Activated CD8-positive, alpha-beta memory T cell treated with anti-CD3 and anti-CD28 coated beads, Interleukin-2, amount 10 ng/mL, durations not matched to agents 7 days and 5 days (primary cell): ENCODE results near the gene EXOC4. TPM values are rescaled to one million over a fixed set of nuclear protein-coding genes. Genes with fewer than 3 reads are reported as not detected.
"Not testable (repeated sequence)": the region's sequence is repeated elsewhere in the genome, so short reads cannot be mapped to it uniquely, and the experiment has no call there.

Experiments used
- ATAC-seq: fragments of 150-1000 bp; cut with Tn5 transposase; one replicate; pipeline ENCODE4 v1.10.0; 2021; ENCODE audit warnings: moderate library complexity
- CTCF ChIA-PET: fragments of 350-600 bp; sonication (Branson Sonifier 250); formaldehyde crosslinking; loops from one replicate; lab custom pipeline; 2021; ENCODE audit warnings: antibody characterized with exemption; lab: Charles Lee
- DNase-seq: peaks from one replicate; pipeline ENCODE4 v3.0.0-alpha.2; 2020
- H3K27ac Mint-ChIP-seq: one replicate; pipeline ENCODE4 v1.8.0; 2021; ENCODE audit warnings: mild to moderate bottlenecking, mixed read lengths
- H3K27me3 Mint-ChIP-seq: one replicate; pipeline ENCODE4 v1.8.0; 2021; ENCODE audit warnings: mixed read lengths
- H3K36me3 Mint-ChIP-seq: one replicate; pipeline ENCODE4 v1.8.0; 2021; ENCODE audit warnings: mild to moderate bottlenecking, mixed read lengths
- H3K4me1 Mint-ChIP-seq: one replicate; pipeline ENCODE4 v1.8.0; 2021; ENCODE audit warnings: mixed read lengths
- H3K4me3 Mint-ChIP-seq: one replicate; pipeline ENCODE4 v1.8.0; 2021; ENCODE audit warnings: mild to moderate bottlenecking, moderate library complexity, mixed read lengths
- H3K9me3 Mint-ChIP-seq: one replicate; pipeline ENCODE4 v1.8.0; 2022; ENCODE audit warnings: low read depth, mixed read lengths
- total RNA-seq, 2 experiments: library from RNA; stranded (reverse); gene quantifications; one replicate each; pipeline ENCODE4 v1.2.3, GENCODE V29; 2021

The EXOC4 gene
- total RNA-seq, 2 experiments from 2014 or later: 68.6 to 88.3 TPM

DNA sequence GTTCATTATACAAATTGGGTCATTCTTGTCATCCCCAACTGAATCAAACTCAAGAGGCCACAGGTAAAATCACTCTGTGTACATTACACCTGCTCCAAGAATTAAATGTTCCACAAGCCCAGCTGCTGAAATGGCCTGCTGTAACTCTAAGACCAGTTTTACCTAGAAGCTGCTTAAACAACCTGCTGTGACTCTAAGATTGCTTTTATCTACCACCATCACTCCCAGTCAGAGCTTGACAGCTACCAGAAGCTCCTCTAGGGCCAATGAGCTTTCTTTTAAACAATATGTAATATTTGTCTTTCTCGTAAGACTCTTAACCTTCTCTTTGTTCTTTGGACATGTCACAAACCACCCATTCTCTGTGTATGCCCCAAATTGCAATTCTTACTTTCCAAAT, 732.4 kb downstream of the EXOC4 start:
- Mint-ChIP-seq H3K36me3 (no peaks in the 10 kb centered on the region), H3K27me3 (no peaks in the 10 kb centered on the region), H3K4me1 (no peaks in the 10 kb centered on the region), H3K4me3 (no peak overlapping the region), H3K27ac (no peak overlapping the region), H3K9me3 (peaks cover 2% of the 10 kb centered on the region)
- ATAC-seq (no peak), DNase-seq (no peak)
- CTCF ChIA-PET: no interaction called here

DNA sequence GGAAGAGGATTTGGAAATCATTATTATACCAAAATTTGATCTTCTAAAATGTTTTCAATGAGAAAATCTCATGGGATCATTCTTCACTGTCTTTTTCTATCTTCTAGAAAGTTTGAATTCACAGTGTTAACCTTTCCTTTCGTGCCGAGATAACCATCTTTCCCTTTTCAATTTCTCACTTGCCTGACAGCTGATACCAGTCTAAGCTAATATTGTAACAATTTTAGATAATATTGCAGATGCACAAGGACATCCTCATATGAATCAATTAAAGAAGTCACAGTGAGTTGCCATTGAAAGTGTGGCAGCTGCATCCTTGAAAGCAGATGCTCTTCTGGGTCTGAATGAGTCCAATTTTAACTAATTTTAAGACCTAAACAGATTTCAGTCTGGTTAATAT, 734.7 kb downstream of the EXOC4 start:
- Mint-ChIP-seq H3K27ac (no peak overlapping the region), H3K27me3 (no peaks in the 10 kb centered on the region), H3K9me3 (no peaks in the 10 kb centered on the region), H3K4me1 (no peaks in the 10 kb centered on the region), H3K36me3 (no peaks in the 10 kb centered on the region), H3K4me3 (no peak overlapping the region)
- no peak for DNase-seq
- ATAC-seq: no peak
- CTCF ChIA-PET: interaction anchor here (0.6 kb wide), 2 partner anchors 433 to 821 kb away, joined by 3 read pairs; no protein-coding TSS in a partner anchor

DNA sequence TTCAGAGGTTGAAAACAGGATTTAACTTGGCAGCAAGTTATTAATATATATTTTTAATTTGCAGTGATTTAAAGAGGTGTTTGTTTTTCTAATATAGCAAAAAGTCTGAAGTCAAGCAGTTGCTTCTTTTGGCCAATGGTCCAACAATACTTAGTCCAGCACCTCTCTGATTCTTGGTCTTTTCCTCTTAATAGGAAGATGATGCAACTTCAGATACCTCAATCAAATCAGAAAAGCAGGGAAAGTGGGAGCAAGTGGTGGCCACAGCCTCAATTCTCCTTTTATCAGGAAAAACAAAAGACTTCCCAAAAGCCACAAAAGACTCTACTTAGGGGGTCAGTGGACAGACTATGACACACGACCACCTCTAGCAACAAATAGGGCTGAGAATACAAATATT, 740.7 kb downstream of the EXOC4 start:
- Mint-ChIP-seq H3K27me3 (no peaks in the 10 kb centered on the region), H3K36me3 (peaks cover 2% of the 10 kb centered on the region), H3K4me1 (no peaks in the 10 kb centered on the region), H3K4me3 (no peak overlapping the region), H3K9me3 (no peaks in the 10 kb centered on the region), H3K27ac (no peak overlapping the region)
- CTCF ChIA-PET: no interaction called here
- no peak for ATAC-seq
- no peak for DNase-seq

DNA sequence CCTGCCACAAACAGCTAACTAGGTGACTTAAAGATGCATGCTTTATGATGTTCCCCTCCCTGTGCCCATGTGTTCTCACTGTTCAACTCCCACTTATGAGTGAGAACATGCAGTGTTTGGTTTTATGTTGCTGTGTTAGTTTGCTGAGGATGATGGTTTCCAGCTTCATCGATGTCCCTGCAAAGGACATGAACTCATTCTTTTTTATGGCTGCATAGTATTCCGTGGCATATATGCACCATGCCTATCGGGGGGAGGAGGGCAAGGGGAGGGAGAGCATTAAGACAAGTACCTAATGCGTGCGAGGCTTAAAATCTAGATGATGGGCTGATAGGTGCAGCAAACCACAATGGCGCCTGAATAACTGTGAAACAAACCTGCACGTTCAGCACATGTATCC, 741.2 kb downstream of the EXOC4 start:
- H3K27ac Mint-ChIP-seq, H3K9me3 Mint-ChIP-seq, H3K27me3 Mint-ChIP-seq, H3K4me1 Mint-ChIP-seq, ATAC-seq, H3K4me3 Mint-ChIP-seq, DNase-seq, H3K36me3 Mint-ChIP-seq, CTCF ChIA-PET: not testable (repeated sequence)

DNA sequence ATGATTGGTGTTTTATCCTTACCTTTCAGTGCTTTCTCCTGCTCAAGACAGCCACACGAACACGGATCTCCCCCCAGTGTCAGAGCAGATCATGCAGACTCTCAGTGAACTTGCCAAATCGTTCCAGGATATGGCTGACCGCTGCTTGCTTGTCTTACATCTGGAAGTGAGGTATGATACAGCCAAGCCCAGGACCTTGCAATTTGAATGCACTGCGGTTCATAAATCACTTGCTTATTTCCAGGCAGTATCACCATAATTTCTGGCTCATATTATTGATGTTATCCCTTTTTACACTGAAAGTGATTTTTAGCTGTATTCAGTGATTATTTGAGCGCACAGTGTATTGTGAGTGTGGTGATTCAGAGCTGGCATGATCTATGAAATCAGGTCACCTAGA, 744.6 kb downstream of the EXOC4 start:
- H3K27ac Mint-ChIP-seq: no peak overlapping the region
- no peak for ATAC-seq
- no peak for DNase-seq
- H3K4me3 Mint-ChIP-seq: no peak overlapping the region
- peaks cover 6% of the 10 kb centered on the region for H3K36me3 Mint-ChIP-seq
- no peaks in the 10 kb centered on the region for H3K27me3 Mint-ChIP-seq
- H3K4me1 Mint-ChIP-seq: no peaks in the 10 kb centered on the region
- no peaks in the 10 kb centered on the region for H3K9me3 Mint-ChIP-seq
- CTCF ChIA-PET: no interaction called here

DNA sequence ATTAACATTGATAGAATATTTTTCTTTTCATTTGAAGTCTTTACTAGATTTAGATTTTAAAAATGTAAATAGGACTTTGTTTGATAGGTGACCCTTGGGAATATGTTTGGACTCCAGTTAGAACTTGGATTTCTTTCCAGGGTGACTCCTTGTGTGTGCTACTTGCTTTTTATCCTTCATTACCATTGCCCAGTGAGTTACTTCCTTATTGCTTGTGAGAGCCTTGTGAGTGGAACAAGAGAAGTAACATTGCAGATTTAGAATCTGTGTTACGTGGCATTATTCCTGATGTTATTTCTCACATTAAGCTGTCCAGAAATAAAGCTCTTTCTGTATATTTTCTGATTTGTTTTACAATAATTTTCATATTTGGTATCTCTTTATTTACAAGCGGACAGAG, 746.3 kb downstream of the EXOC4 start:
- CTCF ChIA-PET: no interaction called here
- H3K36me3 Mint-ChIP-seq: peaks cover 5% of the 10 kb centered on the region
- no peak for ATAC-seq
- H3K9me3 Mint-ChIP-seq: no peaks in the 10 kb centered on the region
- no peak for DNase-seq
- no peak overlapping the region for H3K27ac Mint-ChIP-seq
- H3K27me3 Mint-ChIP-seq: no peaks in the 10 kb centered on the region
- no peak overlapping the region for H3K4me3 Mint-ChIP-seq
- H3K4me1 Mint-ChIP-seq: no peaks in the 10 kb centered on the region

DNA sequence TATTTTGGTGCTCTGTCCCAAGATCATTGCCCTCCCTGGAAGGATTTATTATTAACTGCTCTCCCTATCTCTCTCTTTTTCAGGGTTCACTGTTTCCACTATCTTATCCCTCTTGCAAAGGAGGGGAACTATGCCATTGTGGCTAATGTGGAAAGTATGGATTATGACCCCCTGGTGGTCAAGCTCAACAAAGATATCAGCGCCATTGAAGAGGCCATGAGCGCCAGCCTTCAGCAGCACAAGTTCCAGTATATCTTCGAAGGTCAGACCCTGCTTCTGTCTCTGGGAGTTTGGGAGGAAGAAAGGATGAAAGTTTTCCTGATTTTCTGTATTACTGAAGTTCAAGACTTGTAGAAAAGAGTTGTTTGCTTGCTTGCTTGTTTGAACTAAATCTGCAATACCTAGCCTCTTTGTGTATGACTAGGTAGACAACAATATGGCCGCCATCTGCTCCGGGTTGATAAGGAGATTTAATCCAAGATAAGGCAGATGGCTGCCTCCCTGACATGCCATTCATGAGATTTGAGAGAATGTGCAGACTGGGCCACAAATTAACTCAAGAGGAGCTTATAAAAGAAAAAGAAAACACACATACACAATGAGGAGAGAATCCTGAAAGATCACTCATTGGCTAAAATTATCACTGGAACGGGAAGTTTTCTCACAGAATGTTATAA, 752.1 kb downstream of the EXOC4 start:
- no peaks in the 10 kb centered on the region for H3K4me1 Mint-ChIP-seq
- no peaks in the 10 kb centered on the region for H3K27me3 Mint-ChIP-seq
- DNase-seq: no peak
- H3K36me3 Mint-ChIP-seq: peaks cover 3% of the 10 kb centered on the region
- ATAC-seq: no peak
- H3K9me3 Mint-ChIP-seq: no peaks in the 10 kb centered on the region
- no peak overlapping the region for H3K27ac Mint-ChIP-seq
- CTCF ChIA-PET: no interaction called here
- no peak overlapping the region for H3K4me3 Mint-ChIP-seq

DNA sequence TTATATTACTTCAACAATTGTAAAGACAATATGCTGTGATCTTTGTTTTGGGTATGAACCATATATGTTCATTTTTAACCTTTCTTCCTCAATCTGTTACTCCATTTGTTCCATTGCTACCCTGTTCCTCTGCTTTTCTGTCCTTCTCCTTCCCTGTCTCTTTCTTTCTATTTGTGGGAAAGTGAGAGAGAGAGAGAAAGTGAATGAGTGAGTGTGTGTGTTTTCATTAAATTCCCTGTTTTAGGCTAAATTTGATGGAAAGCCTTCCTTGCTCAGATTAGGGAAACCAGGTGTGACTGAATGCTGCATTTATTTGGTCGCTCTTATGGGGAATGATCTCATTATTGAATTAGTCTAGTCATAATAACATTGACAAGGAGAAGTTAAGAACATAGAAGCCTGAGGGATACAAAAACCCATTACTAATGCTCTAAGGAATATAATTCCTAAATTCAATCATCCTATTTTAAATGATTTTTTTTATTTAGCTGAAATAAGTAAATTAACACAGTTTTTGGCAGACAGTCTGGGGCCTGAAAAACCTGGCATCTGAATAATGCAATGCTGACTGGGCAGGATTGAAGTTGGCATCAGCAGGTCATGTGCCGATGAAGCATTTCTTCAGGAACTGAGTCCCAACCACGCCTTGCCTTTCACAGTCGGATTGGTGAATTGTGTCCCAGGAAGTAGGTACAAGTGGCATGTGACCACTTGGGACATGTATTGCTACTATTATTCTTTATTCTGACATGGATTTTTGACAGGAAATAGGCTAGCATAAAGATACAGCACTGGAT, 756.6 kb downstream of the EXOC4 start:
- ATAC-seq (no peak), DNase-seq (no peak)
- Mint-ChIP-seq H3K4me3 (no peak overlapping the region), H3K36me3 (peaks cover 7% of the 10 kb centered on the region), H3K27me3 (no peaks in the 10 kb centered on the region), H3K27ac (no peak overlapping the region), H3K9me3 (no peaks in the 10 kb centered on the region), H3K4me1 (no peaks in the 10 kb centered on the region)
- CTCF ChIA-PET: no interaction called here

DNA sequence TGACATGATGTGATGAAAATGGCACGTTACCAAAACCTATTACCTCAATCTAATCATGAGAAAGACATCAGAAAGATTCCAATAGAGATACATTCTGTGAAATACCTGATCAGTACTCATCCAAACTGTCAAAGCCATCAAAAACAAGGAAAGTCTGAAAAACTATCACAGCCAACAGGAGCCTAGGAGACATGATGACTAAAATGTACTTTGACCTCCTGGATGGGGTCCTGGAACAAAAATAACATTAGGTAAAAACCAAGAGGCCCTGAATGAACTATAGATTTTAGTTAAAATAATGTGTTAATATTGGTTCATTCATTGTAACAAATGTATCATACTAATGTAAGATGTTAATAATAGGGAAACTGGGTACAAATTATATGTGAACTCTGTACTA, 760.4 kb downstream of the EXOC4 start:
- Mint-ChIP-seq H3K27ac (no peak overlapping the region), H3K9me3 (no peaks in the 10 kb centered on the region), H3K4me3 (no peak overlapping the region), H3K36me3 (peaks cover 4% of the 10 kb centered on the region), H3K4me1 (peaks cover 5% of the 10 kb centered on the region), H3K27me3 (no peaks in the 10 kb centered on the region)
- CTCF ChIA-PET: no interaction called here
- DNase-seq: no peak
- no peak for ATAC-seq

DNA sequence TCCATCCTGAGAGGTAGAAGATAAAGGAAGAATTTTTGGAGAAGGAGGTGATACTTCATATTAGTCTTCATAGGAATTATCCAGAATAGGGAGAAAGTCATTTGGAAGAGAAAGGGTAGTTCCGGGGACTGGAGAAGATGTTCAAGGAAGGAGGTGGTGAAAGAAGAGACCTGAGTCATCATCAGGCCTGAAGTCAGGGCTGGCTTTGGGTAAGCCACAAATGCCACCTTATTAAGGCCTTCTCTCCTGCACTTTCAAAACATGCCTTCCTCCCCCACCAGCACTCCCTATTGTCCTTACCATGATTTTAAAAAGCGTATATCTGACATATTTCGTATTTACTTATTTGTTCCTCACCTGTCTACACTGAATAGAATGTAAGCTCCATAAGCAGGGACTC, 762.1 kb downstream of the EXOC4 start:
- Mint-ChIP-seq H3K4me3 (no peak overlapping the region), H3K27ac (no peak overlapping the region), H3K9me3 (no peaks in the 10 kb centered on the region), H3K36me3 (peaks cover 4% of the 10 kb centered on the region), H3K27me3 (no peaks in the 10 kb centered on the region), H3K4me1 (peaks cover 5% of the 10 kb centered on the region)
- CTCF ChIA-PET: interaction anchor here (1.5 kb wide), 1 partner anchor 126 kb away, joined by 3 read pairs; no protein-coding TSS in a partner anchor
- ATAC-seq (no peak), DNase-seq (no peak)

DNA sequence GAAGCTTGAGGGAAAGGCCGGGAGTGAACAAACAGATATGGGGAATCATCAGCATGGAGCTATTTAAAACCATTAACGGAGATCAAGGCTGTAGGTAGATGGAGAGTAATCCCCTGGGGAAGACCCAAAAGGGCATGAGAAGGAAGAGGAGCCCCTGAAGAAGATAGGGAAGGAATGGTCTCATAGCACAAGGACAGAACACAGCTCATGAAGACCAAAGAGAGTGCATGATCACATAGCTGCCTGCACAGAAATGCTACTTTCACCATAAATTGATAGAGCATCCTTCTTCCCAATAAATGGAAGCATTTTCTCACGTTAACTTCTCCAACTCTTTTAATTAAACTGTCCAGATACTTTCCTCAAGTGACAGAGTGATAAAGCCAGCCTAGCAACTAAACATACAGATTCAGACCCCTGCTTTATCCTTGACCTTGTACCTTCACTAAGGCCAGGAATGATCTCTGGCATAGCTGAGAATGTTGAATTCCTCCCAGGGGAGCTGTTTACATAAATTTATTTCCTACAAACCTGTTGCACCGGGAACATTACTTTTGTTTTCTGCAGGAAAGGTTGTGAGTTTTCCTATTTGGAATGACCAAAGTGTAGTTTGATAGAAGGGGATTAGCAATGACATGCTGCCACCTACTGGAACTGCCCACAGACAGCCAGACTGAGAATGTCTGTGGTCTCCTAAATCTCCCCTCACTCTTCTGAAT, 763.5 kb downstream of the EXOC4 start:
- no peaks in the 10 kb centered on the region for H3K36me3 Mint-ChIP-seq
- CTCF ChIA-PET: interaction anchor here (1.0 to 1.1 kb wide), 2 partner anchors 9 to 15 kb away, joined by 3 to 4 read pairs; no protein-coding TSS in a partner anchor
- H3K4me3 Mint-ChIP-seq: no peak overlapping the region
- ATAC-seq: no peak
- H3K27me3 Mint-ChIP-seq: no peaks in the 10 kb centered on the region
- DNase-seq: no peak
- no peaks in the 10 kb centered on the region for H3K9me3 Mint-ChIP-seq
- H3K4me1 Mint-ChIP-seq: peaks cover 5% of the 10 kb centered on the region
- no peak overlapping the region for H3K27ac Mint-ChIP-seq

DNA sequence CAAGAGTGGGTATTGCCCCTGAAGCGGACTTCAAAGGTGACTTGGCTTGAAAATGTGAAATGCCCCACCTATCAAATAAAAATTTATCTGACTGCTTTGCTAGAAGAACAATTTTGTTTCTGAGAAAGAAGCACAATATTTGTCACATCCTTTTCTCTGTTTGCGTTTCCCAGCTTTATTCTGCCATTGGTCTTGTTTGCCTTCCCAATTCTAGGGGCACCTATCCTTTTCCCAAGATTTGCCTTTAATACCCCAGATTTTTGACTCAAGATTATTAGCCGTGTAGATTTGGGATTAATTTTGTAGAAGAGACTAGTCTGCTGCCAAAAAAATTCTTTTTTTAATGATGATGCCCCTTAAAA, 764.0 kb downstream of the EXOC4 start:
- Mint-ChIP-seq H3K36me3 (no peaks in the 10 kb centered on the region), H3K4me3 (no peak overlapping the region), H3K27me3 (no peaks in the 10 kb centered on the region), H3K27ac (no peak overlapping the region), H3K9me3 (no peaks in the 10 kb centered on the region), H3K4me1 (peaks cover 5% of the 10 kb centered on the region)
- no peak for DNase-seq
- no peak for ATAC-seq
- CTCF ChIA-PET: no interaction called here

DNA sequence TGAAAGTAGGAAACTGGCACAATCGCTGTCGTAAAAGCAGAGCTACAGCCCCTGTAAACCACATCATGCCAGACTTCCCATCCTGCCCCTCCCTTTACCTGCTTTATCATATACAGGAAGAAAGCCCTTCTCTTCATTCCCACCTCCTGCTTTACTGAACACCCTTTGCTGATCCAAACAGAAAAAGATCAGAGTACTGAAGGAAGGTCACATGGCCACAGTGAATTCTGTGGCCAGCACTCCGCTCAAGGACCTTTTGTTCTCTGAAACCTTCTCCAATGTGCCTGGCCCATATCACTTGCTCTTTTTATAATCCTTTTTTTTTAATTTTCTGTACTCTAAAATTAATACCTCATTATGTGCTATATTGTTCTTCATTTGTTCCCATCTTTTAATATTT, 765.4 kb downstream of the EXOC4 start:
- Mint-ChIP-seq H3K36me3 (no peaks in the 10 kb centered on the region), H3K9me3 (no peaks in the 10 kb centered on the region), H3K27me3 (no peaks in the 10 kb centered on the region), H3K4me3 (no peak overlapping the region), H3K4me1 (peaks cover 5% of the 10 kb centered on the region), H3K27ac (no peak overlapping the region)
- DNase-seq: no peak
- ATAC-seq: no peak
- CTCF ChIA-PET: no interaction called here

DNA sequence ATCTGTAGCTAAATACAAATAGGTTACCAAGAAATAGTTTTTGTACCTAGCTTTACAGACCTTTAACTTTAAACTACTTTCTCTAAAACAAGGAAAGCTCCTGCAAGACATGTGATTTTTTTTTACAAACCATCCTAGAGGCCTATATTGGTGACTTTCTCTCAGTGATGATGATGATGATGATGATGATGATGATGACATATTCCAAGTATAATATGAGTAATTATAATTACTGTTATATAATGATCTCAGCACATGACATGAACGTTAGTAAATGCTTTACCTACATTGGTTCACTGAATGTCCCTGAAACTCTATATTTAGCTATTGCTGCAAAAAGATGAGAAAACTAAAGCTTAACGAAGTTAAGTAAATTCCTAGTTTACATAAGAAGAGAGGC, 766.4 kb downstream of the EXOC4 start:
- Mint-ChIP-seq H3K36me3 (no peaks in the 10 kb centered on the region), H3K4me1 (peaks cover 5% of the 10 kb centered on the region), H3K27ac (no peak overlapping the region), H3K4me3 (no peak overlapping the region), H3K27me3 (no peaks in the 10 kb centered on the region), H3K9me3 (no peaks in the 10 kb centered on the region)
- no peak for DNase-seq
- ATAC-seq: no peak
- CTCF ChIA-PET: no interaction called here
